Stimulated activated CD8-positive, alpha-beta memory T cell treated with anti-CD3 and anti-CD28 coated beads, Interleukin-12 subunit alpha, Interleukin-12 subunit beta, amount 100 ng/mL, for 1 hour (primary cell): Measurements from ENCODE around the gene CCDC85C.

ENCODE experiments used
- DNase-seq: peaks from one replicate; pipeline ENCODE4 v3.0.0-alpha.2; 2020; ENCODE audit warnings: low read depth

Gene CCDC85C

GRCh38 chr14:99572173-99572999, 31.6 kb downstream of the CCDC85C start:
- DNase-seq, result no peak

GRCh38 chr14:99571303-99571986, 32.6 kb downstream of the CCDC85C start:
- DNase-seq, result no peak

GRCh38 chr14:99570544-99571302, 33.3 kb downstream of the CCDC85C start:
- no peak for DNase-seq

GRCh38 chr14:99569725-99570543, 34.1 kb downstream of the CCDC85C start:
- DNase-seq, result no peak

- no peak for DNase-seq
Observed at GRCh38 chr14:99568567-99569560, 35.1 kb downstream of the CCDC85C start.

- DNase-seq, result no peak
Observed at GRCh38 chr14:99566390-99567354, 37.3 kb downstream of the CCDC85C start.

- no peak for DNase-seq
Observed at GRCh38 chr14:99566009-99566389, 38.0 kb downstream of the CCDC85C start.

GRCh38 chr14:99565383-99565782, 38.6 kb downstream of the CCDC85C start:
- DNase-seq, result no peak

GRCh38 chr14:99564926-99565259, 39.1 kb downstream of the CCDC85C start:
- DNase-seq, result no peak

- no peak for DNase-seq
Observed at GRCh38 chr14:99564256-99564925, 39.6 kb downstream of the CCDC85C start.

- no peak for DNase-seq
Observed at GRCh38 chr14:99563749-99564129, 40.3 kb downstream of the CCDC85C start.

- DNase-seq, result no peak
Observed at GRCh38 chr14:99562856-99563748, 40.9 kb downstream of the CCDC85C start.

GRCh38 chr14:99561864-99562263, 42.1 kb downstream of the CCDC85C start:
- DNase-seq, result no peak

GRCh38 chr14:99560922-99561683, 42.9 kb downstream of the CCDC85C start:
- no peak for DNase-seq

- no peak for DNase-seq
Observed at GRCh38 chr14:99560403-99560802, 43.6 kb downstream of the CCDC85C start.

- DNase-seq, result no peak
Observed at GRCh38 chr14:99559286-99559990, 44.6 kb downstream of the CCDC85C start.
